Nephron progenitor cell (in vitro differentiated cells): ENCODE measurements around the gene BTBD16.

Source experiments
- DNase-seq: peaks from one replicate; pipeline ENCODE4 v3.0.0; 2021
- H3K27ac Mint-ChIP-seq: 2 replicates; pipeline ENCODE4 v1.8.0; 2021; ENCODE audit warnings: mild to moderate bottlenecking, moderate library complexity, mixed read lengths
- H3K27me3 Mint-ChIP-seq: 2 replicates; pipeline ENCODE4 v1.8.0; 2021; ENCODE audit warnings: mild to moderate bottlenecking, low read depth, mixed read lengths; ENCODE audit not compliant: poor library complexity
- H3K36me3 Mint-ChIP-seq: 2 replicates; pipeline ENCODE4 v1.8.0; 2021; ENCODE audit warnings: low read depth, mixed read lengths
- H3K4me1 Mint-ChIP-seq: 2 replicates; pipeline ENCODE4 v1.8.0; 2021; ENCODE audit warnings: mixed read lengths
- H3K4me3 Mint-ChIP-seq: 2 replicates; pipeline ENCODE4 v1.8.0; 2021; ENCODE audit warnings: mild to moderate bottlenecking, moderate library complexity, mixed read lengths
- H3K9me3 Mint-ChIP-seq: 2 replicates; pipeline ENCODE4 v1.8.0; 2021; ENCODE audit warnings: mild to moderate bottlenecking, moderate library complexity, mixed read lengths
- CTCF ChIP-seq: fragments of 200-600 bp; sonication (generic); IDR thresholded peaks from 2 replicates; pipeline ENCODE4 v1.5.0; 2021; ENCODE audit warnings: antibody characterized with exemption

Gene BTBD16

GRCh38 chr10:122347170-122347841, 76.2 kb downstream of the BTBD16 start:
- TF ChIP-seq CTCF, result no peak
- peaks cover 28% of the 10 kb centered on the region for H3K4me1 Mint-ChIP-seq
- no peak for DNase-seq
- H3K4me3 Mint-ChIP-seq, result no peak overlapping the region
- peaks cover 17% of the 10 kb centered on the region for H3K36me3 Mint-ChIP-seq
- H3K27ac Mint-ChIP-seq, result no peak overlapping the region
- H3K27me3 Mint-ChIP-seq, result peaks cover 12% of the 10 kb centered on the region
- peaks cover 31% of the 10 kb centered on the region for H3K9me3 Mint-ChIP-seq

DNA sequence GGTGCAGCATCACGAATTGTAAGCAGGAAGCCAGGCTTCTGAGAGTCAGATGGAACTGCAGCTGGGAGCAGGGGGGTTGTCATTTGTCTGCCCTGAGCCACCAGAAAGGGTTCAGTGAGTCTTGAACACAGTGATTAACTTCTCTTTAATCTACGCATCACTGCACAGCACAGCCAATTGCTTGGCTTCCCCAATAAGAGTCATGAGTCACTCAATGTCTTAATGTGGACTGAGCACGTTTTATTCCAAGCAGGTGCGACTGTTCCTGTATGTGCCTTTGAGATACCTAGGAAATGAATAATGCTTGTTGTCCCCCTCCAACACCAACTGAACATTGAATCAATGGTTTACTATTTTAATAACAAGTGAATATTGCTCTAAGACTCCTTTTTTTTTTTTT, 77.4 kb downstream of the BTBD16 start:
- Mint-ChIP-seq H3K4me1 (peaks cover 32% of the 10 kb centered on the region), H3K4me3 (no peak overlapping the region), H3K27me3 (peaks cover 9% of the 10 kb centered on the region), H3K27ac (peak overlapping the region; percentile 92), H3K9me3 (peaks cover 31% of the 10 kb centered on the region), H3K36me3 (peaks cover 17% of the 10 kb centered on the region)
- no peak for TF ChIP-seq CTCF
- peak; percentile 17 for DNase-seq

- Mint-ChIP-seq H3K4me1 (peaks cover 37% of the 10 kb centered on the region), H3K9me3 (peaks cover 31% of the 10 kb centered on the region), H3K4me3 (no peak overlapping the region), H3K27ac (no peak overlapping the region), H3K27me3 (peaks cover 7% of the 10 kb centered on the region), H3K36me3 (peaks cover 17% of the 10 kb centered on the region)
- no peak for TF ChIP-seq CTCF
- DNase-seq, result no peak
These were observed 77.9 kb downstream of the BTBD16 start for GRCh38 chr10:122348935-122349361.

DNA sequence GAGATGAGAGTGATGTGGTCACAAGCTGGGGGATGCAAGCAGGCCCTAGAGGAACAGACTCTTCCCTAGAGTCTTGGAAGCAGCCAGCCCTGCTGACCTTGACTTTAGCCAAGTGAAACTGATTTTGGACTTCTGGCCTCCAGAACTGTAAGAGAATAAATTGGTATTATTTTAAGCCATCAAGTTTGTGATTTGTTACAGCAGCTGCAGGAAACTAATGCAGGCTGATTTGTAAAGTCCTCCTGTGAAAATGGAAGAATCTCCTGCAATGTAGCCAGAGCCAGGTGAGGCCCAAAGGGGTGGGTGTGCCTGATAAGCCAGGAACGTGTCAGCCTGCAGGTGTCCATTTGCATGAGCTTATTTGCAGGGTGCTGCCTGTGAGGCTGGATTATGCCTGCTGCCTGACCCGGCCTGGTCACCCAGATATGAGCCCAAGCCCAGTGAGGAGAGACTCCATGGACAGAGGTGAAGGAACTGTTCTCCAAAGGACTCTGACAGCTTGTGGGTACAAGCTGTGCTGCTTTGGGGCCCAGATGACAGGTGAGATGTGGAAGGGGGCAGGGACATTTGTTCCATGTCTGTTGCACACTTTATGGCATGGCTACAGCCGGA, 78.8 kb downstream of the BTBD16 start:
- H3K4me3 Mint-ChIP-seq, result no peak overlapping the region
- TF ChIP-seq CTCF, result no peak
- H3K9me3 Mint-ChIP-seq, result peaks cover 27% of the 10 kb centered on the region
- DNase-seq, result no peak
- peaks cover 38% of the 10 kb centered on the region for H3K4me1 Mint-ChIP-seq
- H3K27me3 Mint-ChIP-seq, result peaks cover 6% of the 10 kb centered on the region
- no peak overlapping the region for H3K27ac Mint-ChIP-seq
- peaks cover 15% of the 10 kb centered on the region for H3K36me3 Mint-ChIP-seq

DNA sequence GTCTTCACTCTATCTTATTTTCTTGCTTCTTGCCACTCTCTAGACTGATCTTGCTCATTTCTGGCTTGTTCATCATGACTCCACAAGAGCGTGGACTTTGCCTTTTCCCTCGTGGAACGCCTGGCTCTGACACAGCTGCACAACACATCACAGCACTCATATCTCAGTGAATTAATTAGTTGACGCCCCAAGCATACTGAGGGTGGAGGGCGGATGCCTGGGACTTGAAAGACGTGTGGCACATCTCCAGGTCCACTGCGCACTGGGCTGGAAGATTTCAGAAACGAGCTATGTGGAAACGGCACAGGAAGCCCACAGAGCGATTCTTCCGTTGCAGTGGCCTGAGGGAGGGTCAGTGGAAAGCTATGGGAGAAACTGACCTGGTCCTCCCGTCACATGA, 79.8 kb downstream of the BTBD16 start:
- Mint-ChIP-seq H3K27ac (peak overlapping the region; percentile 27), H3K27me3 (peaks cover 6% of the 10 kb centered on the region), H3K4me1 (peaks cover 36% of the 10 kb centered on the region), H3K9me3 (peaks cover 18% of the 10 kb centered on the region), H3K36me3 (peaks cover 7% of the 10 kb centered on the region), H3K4me3 (no peak overlapping the region)
- TF ChIP-seq CTCF, result no peak
- no peak for DNase-seq
